ENCODE measurements around the gene CSH2.

The CSH2 gene

GRCh38 chr17:63834431-63835166, 38.9 kb downstream of the CSH2 start:
- peak; percentile 81 for DNase-seq (ENCODE audit: low read depth)

- no peak for DNase-seq (ENCODE audit: low read depth)
These were observed 39.6 kb downstream of the CSH2 start for GRCh38 chr17:63833741-63834373.

- no peak for DNase-seq (ENCODE audit: low read depth)
These were observed 40.3 kb downstream of the CSH2 start for GRCh38 chr17:63833026-63833740.

- no peak for DNase-seq (ENCODE audit: low read depth)
These were observed 41.0 kb downstream of the CSH2 start for GRCh38 chr17:63832455-63832854.

- DNase-seq (ENCODE audit: low read depth): no peak
These were observed 41.5 kb downstream of the CSH2 start for GRCh38 chr17:63832014-63832413.

- DNase-seq (ENCODE audit: low read depth): no peak
These were observed 42.0 kb downstream of the CSH2 start for GRCh38 chr17:63831505-63831904.

- no peak for DNase-seq (ENCODE audit: low read depth)
These were observed 42.5 kb downstream of the CSH2 start for GRCh38 chr17:63830904-63831491.

- no peak for DNase-seq (ENCODE audit: low read depth)
These were observed 43.2 kb downstream of the CSH2 start for GRCh38 chr17:63830278-63830677.

- no peak for DNase-seq (ENCODE audit: low read depth)
These were observed 44.5 kb downstream of the CSH2 start for GRCh38 chr17:63828936-63829335.

- no peak for DNase-seq (ENCODE audit: low read depth)
These were observed 45.7 kb downstream of the CSH2 start for GRCh38 chr17:63827801-63828221.

- peak; percentile 94 for DNase-seq (ENCODE audit: low read depth)
These were observed 46.3 kb downstream of the CSH2 start, which contains the start of the genes FTSJ3 and PSMC5 for GRCh38 chr17:63827002-63827800. FTSJ3 (minus strand) TSS chr17:63827663; CDS start chr17:63826902, 761 bp downstream. PSMC5 (plus strand) TSS chr17:63827431; CDS start chr17:63827491, 60 bp downstream.

- DNase-seq (ENCODE audit: low read depth): peak; percentile 33
These were observed 46.9 kb downstream of the CSH2 start for GRCh38 chr17:63826468-63827001.

- DNase-seq (ENCODE audit: low read depth): no peak
These were observed 49.1 kb downstream of the CSH2 start for GRCh38 chr17:63824362-63824761.

- DNase-seq (ENCODE audit: low read depth): no peak
These were observed 49.7 kb downstream of the CSH2 start for GRCh38 chr17:63823659-63824331.

GRCh38 chr17:63822537-63822936, 50.9 kb downstream of the CSH2 start:
- DNase-seq (ENCODE audit: low read depth): no peak

All from amniotic epithelial cell (primary cell).